ENCODE measurements around the gene ZNF385D.
A peak's percentile ranks its signal among the peaks of the same experiment; 100 is the strongest.

ZNF385D gene

DNA sequence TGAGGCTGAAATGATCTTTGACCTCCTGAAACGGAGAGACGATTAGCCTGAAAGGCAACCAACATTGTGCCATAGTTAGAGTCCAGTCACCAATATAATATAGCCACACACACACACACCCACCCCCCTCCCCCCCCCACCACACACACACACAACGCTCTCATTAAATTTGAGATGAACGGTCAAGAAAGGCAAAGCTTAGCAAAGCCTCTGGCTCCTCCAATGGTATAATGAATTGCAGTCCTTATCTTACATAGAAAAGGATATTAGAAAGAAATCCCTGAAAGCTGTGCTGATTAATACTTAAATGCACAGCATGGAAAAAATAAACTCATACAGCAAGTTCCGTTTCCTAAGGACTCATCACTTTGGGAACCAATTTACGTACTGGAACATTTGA lies 876 bp upstream of the ZNF385D start:
- DNase-seq (ENCODE audit: low read depth) = no peak
- TF ChIP-seq, protein P1, sequence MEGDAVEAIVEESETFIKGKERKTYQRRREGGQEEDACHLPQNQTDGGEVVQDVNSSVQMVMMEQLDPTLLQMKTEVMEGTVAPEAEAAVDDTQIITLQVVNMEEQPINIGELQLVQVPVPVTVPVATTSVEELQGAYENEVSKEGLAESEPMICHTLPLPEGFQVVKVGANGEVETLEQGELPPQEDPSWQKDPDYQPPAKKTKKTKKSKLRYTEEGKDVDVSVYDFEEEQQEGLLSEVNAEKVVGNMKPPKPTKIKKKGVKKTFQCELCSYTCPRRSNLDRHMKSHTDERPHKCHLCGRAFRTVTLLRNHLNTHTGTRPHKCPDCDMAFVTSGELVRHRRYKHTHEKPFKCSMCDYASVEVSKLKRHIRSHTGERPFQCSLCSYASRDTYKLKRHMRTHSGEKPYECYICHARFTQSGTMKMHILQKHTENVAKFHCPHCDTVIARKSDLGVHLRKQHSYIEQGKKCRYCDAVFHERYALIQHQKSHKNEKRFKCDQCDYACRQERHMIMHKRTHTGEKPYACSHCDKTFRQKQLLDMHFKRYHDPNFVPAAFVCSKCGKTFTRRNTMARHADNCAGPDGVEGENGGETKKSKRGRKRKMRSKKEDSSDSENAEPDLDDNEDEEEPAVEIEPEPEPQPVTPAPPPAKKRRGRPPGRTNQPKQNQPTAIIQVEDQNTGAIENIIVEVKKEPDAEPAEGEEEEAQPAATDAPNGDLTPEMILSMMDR (conservative IDR thresholded peaks at IDR 0.05; ENCODE audit: low read depth, low read length) = no peak
- no peak overlapping the region for H3K4me3 ChIP-seq (ENCODE audit: low read depth, low read length)

DNA sequence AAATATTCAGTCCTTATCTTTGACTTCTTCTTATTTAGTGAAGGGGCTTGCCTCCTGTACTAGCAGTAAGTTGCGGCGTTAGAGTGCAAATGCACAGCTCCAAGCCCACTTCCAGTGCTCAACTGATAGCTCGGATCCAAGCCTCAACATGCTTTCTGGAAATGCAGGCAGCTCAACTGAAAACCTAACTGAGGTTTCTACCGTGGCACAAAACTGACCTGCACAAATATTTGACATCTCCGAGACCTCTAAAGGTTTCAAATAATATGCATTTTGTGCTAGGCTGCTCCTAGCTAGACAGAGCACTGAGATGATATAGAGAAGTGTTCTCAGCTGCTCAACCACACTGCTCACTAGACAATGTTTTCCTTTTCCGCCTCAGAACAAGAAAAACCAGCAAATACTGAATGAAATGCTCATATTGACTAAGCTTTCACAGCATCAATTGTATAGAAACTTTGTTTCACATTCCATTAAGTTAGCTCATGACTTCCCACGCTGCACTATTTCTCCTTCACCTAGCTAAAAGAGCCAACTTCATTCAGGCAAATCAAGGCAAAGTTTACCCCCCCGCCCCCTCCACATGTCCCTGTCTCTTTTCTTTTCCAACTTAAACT lies 822 bp downstream of the ZNF385D start:
- peak overlapping the region; percentile 49 for H3K4me3 ChIP-seq (ENCODE audit: low read depth, low read length)
- peak; percentile 40 for DNase-seq (ENCODE audit: low read depth)
- TF ChIP-seq, protein P1 (conservative IDR thresholded peaks at IDR 0.05; ENCODE audit: low read depth, low read length) = no peak

DNA sequence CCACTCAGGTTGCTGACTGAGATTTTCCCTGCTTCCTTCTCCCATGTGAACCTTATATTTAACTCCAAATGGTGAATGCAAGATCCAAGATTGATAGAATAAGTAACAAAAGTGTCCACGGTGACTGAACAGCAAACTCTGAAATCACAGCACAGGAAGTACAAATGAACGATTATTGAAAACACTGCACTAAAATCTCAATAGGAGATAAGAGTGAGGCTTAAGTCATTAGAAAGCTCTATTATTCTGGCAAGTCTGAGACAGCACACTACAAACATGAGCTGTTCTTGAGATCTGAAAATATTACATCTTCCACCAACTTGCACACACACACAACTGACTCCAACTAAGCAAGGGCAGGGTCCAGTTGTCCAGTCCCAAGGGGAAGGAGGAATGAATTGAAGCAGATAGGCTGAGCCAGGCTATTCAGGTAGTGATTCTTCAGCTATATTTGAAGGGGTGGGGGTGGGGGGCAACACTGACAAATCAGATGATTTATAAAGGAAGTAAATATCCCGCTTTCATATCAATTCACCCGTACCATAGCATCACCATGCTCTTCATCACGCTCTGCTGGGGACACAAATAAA lies 2.9 kb downstream of the ZNF385D start:
- TF ChIP-seq, protein P1 (conservative IDR thresholded peaks at IDR 0.05; ENCODE audit: low read depth, low read length) = no peak
- H3K4me3 ChIP-seq (ENCODE audit: low read depth, low read length) = no peak overlapping the region
- no peak for DNase-seq (ENCODE audit: low read depth)

DNA sequence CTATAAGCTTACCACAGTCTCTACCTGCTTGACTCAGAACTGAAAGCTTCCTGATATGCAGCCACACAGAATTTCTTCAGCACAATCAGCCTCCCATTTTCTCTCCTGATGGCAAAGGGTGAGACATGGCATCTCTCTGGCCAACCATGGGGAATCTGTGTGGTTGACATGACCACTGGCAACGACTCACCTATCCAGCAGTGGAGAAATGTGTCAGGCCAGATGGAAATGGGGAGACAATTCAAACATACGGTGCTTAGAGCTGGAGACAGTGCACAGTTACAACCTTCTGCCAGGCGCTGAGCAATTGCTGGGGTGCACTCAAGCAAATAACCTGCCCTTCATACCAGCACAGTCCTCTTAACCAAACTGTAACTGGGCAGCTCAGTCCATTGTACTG lies 3.6 kb downstream of the ZNF385D start:
- no peak overlapping the region for H3K4me3 ChIP-seq (ENCODE audit: low read depth, low read length)
- DNase-seq (ENCODE audit: low read depth) = no peak
- TF ChIP-seq, protein P1 (conservative IDR thresholded peaks at IDR 0.05; ENCODE audit: low read depth, low read length) = no peak

DNA sequence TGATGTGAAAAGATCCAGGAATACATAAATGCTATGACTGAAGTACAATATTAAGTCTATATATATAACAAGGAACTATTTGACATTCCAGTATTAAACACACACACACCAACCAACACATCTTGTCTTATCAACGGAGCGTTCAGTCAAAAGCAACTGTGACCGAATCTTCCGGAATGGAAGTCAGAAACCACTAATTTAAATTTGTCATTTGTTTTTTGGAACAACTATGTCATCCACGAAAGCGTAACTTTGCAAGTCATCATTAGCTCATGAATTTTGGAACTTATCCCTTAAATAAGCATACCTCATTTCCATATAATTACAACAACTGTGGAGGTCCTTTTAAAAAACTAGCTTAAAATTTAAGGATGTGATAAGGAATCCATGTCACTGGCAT lies 5.0 kb downstream of the ZNF385D start:
- DNase-seq (ENCODE audit: low read depth) = no peak
- TF ChIP-seq, protein P1 (conservative IDR thresholded peaks at IDR 0.05; ENCODE audit: low read depth, low read length) = no peak
- no peak overlapping the region for H3K4me3 ChIP-seq (ENCODE audit: low read depth, low read length)

DNA sequence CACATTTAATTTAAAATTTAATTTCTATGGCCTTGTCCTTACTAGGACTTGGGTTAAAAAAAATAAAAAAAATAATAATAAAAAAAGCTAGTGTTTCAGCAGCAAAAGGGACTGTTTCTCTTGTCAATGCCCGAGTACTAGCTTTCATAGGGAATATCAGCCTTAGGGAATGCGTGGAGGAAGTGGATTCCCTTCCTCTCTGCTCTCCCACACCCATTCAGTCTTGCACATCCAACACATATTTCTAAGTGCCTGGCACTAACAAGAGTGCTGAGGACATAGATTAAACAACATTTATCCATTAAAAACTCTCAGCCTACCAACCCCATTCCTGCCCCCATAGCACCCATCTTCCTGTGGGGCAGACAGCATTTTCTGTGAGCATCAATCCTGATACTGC lies 6.2 kb downstream of the ZNF385D start:
- H3K4me3 ChIP-seq (ENCODE audit: low read depth, low read length) = no peak overlapping the region
- DNase-seq (ENCODE audit: low read depth) = no peak
- TF ChIP-seq, protein P1 (conservative IDR thresholded peaks at IDR 0.05; ENCODE audit: low read depth, low read length) = no peak
